CD4-positive, alpha-beta T cell treated with Interleukin-21 for 1 hour (primary cell): Measurements from ENCODE around the gene BRD1.

ENCODE experiments used
- DNase-seq: peaks from one replicate; pipeline ENCODE4 v3.0.0-alpha.2; 2020

BRD1 gene

DNA sequence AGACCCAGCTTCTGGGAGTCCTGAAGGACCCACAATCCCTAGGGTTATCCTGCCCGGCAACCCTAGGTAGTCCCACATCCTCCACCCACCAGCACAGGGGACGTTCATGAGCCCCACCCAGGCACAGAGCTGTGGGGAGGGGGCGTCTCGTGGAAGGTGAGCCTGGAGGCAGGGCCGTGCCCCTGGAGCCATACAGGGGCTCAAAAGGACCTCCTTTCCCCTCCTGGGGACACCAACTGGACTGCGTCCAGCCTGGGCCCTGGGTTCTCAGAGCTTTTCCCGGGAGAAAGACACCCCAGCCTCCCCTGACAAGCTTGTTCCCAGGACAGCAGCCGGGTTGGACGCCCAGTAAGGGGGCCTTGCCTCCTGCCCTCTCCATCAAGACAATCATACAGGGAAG is 78.4 kb downstream of the BRD1 start:
- no peak for DNase-seq

DNA sequence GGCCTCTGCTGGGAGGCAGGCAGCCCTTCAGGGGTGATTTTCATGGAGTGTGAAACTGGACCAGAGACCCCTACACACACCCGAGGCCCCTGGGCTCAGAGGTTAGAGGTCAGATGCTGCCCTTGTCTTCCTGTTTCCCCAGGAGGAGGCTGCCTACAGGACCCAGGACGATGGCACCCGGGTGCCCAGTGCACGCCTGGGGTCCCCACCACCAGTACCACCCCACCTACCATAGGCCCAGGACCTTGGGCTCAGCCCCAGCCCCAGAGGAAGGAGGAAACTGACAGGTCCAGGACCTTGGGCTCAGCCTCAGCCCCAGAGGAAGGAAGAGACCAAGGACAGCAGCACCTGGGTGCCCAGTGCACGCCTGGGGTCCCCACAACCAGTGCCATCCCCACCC is 79.2 kb downstream of the BRD1 start:
- DNase-seq: no peak

GRCh38 chr22:49747716-49748115 is 80.0 kb downstream of the BRD1 start:
- DNase-seq: no peak

DNA sequence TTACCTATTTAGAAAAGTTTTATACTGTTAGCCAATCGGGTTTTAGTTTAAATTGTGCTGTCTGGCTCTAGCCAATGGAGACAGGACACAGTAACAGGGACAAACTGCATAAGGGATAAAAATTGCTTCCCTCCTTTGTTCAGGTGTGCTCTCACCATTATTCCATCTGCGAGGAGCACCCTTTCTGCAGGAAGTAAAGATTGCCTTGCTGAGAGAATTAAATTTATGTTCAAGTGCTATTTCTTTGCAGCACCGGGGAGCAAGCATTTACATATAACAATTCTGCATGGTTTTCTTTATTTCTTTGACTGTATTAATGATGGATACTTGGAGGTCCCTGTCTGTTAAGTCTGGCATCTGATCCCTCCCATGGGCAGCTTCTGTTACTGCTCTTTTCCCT is 80.5 kb downstream of the BRD1 start:
- no peak for DNase-seq

GRCh38 chr22:49746065-49746464 is 81.6 kb downstream of the BRD1 start:
- no peak for DNase-seq

DNA sequence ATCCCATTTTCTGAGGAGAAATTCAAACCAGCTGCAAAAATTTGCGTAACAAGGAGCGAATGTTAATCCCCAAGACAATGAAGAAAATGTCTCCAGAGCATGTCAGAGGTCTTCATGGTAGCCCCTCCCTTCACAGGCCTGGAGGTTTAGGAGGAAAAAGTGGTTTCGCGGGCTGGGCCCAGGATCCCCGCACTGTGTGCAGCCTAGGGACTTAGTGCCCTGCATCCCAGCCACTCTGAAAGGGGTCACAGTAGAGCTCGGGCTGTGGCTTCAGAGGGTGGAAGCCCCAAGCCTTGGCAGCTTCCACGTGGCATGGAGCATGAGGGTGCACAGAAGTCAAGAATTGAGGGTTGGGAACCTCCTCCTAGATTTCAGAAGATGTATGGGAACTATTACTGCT is 87.4 kb downstream of the BRD1 start:
- no peak for DNase-seq

DNA sequence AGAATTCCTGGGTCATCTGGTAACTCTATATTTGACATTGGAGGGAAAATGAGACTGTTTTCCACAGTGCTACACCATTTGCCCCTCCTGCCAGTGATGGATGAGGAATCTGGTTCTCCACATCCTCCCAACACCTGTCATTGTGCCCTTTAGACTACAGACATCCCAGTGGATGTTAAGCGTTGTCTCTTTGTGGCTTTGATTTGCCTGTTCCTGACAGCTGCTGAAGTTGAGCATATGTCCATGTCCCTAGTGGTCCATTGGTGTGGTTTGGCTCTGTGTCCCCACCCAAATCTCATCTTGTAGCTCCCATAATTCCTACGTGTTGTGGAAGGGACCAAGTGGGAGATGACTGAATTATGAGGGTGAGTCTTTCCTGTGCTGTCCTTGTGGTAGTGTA is 88.5 kb downstream of the BRD1 start:
- no peak for DNase-seq

- no peak for DNase-seq
Observed at GRCh38 chr22:49738566-49738965, 89.1 kb downstream of the BRD1 start.

DNA sequence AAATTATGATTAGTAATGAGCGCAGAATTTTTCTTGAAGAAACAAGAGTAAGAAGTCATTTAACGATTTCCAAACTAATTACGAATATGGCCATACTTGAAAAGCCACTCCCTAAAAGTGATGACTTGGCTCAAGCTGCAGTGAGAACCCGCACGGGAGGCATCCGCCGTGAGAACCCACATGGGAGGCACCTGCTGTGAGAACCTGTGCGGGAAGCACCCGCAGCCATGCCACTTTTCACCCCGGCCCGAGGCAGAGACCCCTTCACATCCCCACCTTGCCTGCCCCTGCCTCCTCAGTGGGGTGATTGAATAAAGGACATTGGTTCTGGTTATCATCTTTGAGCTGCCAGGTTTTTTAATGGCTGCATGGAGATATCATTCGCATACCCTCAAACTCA is 89.7 kb downstream of the BRD1 start:
- no peak for DNase-seq

- DNase-seq: no peak
Observed at GRCh38 chr22:49737101-49737551, 90.5 kb downstream of the BRD1 start.

DNA sequence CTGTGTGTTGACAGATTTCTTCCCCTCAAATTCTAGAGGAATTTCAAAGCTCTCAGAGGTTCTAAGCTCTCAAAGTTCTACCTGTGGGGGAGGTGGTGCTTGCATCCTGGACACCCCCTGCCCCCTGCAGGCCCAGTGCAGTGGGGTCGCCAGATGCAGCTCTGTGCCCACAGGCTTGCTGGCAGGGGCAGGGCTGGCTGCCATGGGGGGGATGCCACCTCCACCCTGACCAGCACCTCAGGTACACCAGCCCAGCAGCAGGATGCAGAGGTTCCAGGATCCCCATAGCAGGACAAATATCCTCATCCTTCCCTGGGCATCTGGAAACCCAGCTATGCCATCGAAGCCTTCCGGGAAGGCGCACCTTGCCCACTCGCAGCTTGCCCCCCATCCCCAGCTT is 91.1 kb downstream of the BRD1 start:
- DNase-seq: no peak

DNA sequence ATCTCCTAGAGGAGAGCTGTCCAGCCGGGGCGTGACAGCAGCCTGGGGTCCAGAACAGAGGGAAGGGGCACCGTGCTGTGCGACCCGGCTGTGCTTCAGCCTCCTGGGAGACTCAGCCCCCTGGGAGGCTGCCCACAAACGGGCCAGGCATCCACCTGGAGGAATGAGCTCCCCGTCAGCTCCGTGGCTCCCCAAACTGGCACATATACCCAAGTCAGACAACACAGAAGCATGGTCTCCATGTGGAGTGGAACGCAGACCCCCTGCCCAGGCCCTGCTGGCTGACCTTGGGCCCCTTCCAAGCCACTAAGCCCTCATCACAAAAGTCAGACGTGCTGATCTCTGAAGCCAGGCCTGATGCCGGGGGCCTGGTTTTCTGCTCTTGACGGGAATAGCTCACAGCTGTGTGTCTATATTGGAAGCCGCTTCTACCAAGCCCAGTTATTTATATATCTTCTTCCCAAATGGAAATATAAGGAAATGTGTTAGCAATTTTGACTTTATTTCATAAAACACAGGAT is 91.7 kb downstream of the BRD1 start:
- DNase-seq: no peak

GRCh38 chr22:49735411-49735900 is 92.2 kb downstream of the BRD1 start:
- DNase-seq: no peak

GRCh38 chr22:49734882-49735281 is 92.8 kb downstream of the BRD1 start:
- DNase-seq: no peak

GRCh38 chr22:49734390-49734789 is 93.3 kb downstream of the BRD1 start:
- no peak for DNase-seq

GRCh38 chr22:49733631-49734030 is 94.0 kb downstream of the BRD1 start:
- no peak for DNase-seq

DNA sequence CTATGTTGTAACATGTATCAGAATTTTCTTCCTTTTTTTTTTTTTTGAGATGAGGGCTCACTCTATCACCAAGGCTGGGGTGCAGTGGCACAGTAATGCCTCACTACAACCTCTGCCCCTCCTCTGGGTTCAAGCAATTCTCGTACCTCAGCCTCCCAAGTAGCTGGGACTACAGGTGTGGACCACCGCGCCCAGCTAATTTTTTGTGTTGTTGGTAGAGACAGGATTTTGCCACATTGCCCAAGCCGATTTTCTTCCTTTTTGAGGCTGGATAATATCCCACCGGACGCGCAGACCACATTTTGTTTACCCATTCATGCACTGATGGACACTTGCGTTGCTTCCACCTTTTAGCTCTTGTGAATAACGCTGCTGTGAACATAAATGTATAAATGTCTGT is 97.0 kb downstream of the BRD1 start:
- DNase-seq: no peak

DNA sequence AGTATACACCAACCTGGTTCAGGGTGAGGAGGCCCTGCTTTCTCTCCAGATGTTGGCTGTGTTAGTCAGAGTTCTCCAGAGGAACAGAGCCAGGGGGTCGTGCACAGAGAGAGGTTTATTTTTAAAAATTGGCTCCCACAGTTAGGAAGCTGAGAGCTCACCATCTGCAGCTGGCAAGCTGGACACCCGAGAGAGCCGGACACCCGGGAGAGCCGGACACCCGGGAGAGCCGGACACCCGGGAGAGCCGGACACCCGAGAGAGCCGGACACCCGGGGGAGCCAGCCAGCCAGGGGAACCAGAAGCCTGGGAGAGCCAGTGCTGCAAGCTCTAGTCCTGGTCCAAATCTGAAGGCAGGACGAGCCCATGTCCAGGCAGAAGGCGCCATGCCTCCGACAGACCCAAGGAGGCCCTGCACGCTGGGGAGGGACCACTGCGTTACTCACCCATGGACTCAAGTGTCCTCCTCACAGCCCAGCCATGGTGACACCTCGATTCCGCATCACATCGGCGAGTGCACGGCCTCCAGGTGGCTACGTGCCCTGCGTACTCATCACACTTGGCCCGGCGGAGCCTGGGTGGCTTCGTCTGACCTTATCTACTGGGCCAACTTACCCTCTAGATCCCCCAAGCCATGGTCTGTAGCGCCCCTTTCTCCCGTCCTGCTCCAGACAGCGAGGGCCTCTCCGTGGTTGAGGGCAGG is 99.0 kb downstream of the BRD1 start:
- no peak for DNase-seq

GRCh38 chr22:49727881-49728569 is 99.6 kb downstream of the BRD1 start:
- no peak for DNase-seq

DNA sequence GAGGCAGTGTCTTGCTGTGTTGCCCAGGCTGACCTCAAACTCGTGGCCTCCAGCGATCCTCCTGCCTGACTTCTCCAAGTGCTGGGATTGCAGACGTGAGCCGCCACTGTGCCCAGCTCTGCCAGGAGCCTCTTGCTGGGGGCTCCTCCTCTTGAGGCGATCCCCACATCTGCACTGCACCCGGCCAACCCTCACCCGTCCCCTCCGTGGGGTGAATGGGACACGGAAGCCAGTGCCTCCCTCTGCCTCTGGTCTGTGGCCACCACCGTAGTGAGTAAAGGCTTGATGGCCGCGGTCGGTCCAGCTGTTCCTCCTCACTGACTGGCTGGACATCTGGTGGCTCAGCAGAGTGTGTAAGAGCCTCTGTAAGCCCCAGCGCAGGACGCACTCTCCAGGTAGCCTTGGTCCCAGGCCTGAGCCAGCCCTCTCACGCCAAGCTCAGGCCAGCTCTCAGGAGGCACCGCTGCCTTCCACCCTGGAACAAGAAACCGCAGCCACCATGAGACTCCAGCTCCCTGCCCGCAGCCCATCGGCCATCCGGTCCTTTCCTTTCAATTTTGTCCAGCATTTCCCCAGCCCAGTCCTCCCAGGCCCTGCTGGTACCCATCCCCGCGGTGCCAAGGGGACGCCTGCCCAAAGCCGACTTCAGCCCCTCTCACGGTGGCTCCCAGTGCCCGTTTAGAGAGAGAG is 100.3 kb downstream of the BRD1 start:
- DNase-seq: no peak

GRCh38 chr22:49726701-49727101 is 101.0 kb downstream of the BRD1 start:
- DNase-seq: no peak

DNA sequence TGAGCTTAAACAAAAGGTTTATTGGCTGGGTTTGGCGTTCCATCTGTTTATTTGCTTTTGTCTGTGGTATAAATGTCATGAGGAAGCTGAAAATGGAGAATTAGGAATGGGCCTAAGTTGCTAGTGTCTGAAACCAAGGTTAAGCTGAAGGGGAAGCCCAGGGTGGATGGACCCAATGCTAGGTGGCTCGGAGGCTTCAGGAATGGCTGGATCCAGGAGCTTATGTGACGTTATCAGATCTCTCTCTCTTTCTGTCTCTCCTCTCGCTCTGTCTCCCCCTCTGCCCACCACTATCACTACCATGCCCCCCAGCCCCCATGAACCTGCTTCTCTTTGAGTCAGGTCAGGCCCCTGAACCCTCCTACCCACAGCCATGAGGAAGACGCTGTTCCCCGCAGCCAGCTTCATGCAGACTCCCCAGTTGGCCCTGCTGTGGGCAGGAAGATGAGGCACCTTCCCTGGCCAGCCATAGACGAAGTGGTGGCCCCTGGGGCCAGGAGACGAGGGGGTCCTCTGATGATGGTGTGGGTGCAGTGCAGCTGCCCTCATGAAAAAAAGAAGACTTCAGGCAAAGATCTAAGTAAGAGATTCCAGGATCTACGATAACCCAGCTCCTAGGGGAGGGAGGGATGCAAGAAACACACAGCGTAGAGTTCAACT is 101.5 kb downstream of the BRD1 start:
- no peak for DNase-seq

GRCh38 chr22:49725516-49725915 is 102.2 kb downstream of the BRD1 start:
- no peak for DNase-seq
